GM18909 (cell line): ENCODE measurements around the gene CLPSL1.
"Not testable (repeated sequence)": the region's sequence is repeated elsewhere in the genome, so short reads cannot be mapped to it uniquely, and the experiment has no call there.

Experiments used
- ATAC-seq: cut with Tn5 transposase; IDR thresholded peaks from one replicate; pipeline ENCODE4 v1.9.1; 2021; ENCODE audit warnings: mild to moderate bottlenecking; ENCODE audit not compliant: unreplicated experiment, poor library complexity

The CLPSL1 gene

DNA sequence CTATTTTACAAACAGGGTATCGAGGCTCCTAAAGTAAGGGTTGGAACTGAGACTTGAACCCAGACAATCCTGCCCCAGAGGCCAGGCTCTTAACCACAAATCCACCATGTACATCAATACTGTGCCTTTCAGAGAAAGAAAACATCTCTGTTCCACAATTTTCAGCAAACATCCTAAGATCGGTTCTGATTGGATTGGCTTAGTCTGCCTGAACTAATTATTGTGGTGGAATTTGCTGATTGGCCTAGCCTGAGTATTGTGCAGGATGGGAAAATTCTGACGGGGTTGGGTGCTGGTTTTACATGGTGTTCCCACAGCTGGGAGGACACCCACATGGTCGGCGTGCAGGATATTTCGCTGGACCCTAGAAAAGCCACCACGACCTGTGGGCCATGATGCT is at the start of gene CLPSL1:
Gene CLPSL1 (plus strand): TSS at position 301 of the 400 bp plus-strand sequence. CDS start 92 bp downstream, at position 393.
- ATAC-seq = no peak

- ATAC-seq = peak; percentile 47
Observed at GRCh38 chr6:35731414-35731735, 49.4 kb upstream of the CLPSL1 start.

DNA sequence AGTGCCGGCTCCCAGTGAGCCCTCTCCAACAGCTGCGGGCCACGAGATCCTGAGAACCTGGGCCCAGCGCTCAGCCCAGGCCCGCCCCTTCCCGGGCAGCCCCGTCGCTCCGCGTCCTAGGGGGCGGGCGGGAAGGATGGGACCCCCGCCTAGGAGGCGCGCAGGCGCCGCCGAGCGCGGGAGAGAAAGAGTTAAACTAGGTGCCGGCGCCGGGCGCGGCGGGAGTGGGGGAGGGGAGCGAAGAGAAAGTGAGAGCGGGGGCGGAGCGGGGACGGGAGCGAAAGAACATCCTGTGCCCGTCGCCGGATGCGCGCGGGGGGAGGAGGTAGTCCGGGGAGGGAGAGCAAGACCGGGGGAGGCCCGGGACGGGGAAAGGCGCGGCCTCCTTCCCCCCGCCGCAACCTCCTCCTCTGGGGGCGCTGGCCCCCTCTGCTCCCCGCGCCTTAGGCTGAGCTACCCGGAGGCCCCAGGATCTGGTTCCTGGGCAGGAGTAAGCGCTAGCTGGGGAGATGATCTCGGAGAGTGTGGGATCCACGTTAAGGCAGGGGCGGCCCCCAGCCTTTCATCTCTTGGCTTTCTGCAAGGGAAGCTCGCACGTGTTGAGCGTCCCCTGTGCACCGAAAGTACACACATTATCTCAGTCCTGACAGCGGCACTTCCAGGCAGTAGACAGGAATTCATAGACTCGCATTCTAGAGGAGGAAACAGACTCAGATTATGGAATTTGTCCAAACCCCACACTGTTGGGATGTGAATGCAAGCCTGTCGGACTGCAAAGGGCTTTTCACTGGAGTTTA is 48.9 kb upstream of the CLPSL1 start:
- ATAC-seq = peak; percentile 50

DNA sequence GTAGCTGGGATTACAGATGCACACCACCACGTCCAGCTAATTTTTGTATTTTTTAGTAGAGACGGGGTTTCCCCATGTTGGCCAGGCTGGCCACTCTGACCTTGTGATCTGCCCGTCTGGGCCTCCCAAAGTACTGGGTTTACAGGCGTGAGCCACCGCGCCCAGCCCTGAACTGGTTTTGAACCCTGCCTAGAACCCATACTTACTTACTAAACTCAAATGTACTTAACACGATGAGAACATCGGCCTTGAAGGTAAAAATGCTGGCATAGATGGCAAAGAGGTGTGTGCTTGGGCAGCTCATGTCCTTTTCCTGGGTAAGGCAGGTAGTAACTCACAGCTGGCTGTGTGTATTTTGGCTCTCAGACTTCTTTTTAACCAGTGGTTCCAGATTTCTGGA is 47.2 kb upstream of the CLPSL1 start:
- ATAC-seq = no peak

- ATAC-seq = not testable (repeated sequence)
Observed at GRCh38 chr6:35734319-35734718, 46.5 kb upstream of the CLPSL1 start.

GRCh38 chr6:35735452-35735851 is 45.4 kb upstream of the CLPSL1 start:
- ATAC-seq = no peak

DNA sequence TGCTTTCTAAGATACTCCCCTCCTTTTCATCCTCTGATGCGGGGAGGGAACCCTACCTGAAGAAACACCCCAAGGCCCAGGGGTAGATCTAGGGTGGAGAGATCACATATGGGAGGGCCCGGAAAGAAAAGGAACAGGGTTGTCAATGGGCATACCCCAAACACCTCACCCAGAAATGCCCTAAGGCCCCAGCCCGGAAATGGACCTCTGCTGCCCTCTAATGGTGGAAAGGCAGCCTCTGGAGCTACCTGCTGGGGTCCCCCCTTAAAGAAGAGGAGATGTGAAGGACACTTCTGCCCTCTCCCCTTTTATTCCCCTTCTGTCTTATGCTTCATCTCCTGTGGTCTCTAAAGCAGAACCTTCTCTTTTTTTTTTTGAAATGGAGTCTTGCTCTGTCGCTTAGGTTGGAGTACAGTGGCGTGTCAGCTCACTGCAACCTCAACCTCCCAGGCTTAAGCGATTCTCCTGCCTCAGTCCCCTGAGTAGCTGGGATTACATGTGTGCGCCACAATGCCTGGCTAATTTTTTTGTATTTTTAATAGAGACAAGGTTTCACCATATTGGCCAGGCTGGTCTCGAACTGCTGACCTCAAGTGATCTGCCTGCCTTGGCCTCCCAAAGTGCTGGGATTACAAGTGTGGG is 44.4 kb upstream of the CLPSL1 start:
- ATAC-seq = no peak

DNA sequence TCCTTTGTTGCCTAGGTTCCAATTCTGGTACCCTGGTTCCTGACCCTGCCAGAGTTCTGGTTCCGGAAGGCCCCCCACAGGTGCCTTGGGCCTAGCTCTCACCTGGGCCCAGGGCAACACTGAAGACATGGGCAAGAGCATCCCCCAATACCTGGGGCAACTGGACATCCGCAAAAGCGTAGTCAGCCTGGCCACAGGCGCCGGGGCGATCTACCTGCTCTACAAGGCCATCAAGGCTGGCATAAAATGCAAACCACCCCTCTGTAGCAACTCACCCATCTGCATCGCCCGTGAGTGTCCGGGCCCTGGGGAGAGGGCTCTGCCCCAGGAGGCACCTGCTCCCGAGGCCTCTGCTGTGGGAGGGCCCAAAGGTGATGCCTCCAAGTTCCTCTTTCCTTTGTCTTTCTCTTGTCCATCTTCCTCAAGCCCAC is 43.8 kb upstream of the CLPSL1 start, which contains the start of gene ARMC12:
Gene ARMC12 (plus strand): TSS at position 51 of the 431 bp plus-strand sequence. CDS start 77 bp downstream, at position 128.
- ATAC-seq = no peak

DNA sequence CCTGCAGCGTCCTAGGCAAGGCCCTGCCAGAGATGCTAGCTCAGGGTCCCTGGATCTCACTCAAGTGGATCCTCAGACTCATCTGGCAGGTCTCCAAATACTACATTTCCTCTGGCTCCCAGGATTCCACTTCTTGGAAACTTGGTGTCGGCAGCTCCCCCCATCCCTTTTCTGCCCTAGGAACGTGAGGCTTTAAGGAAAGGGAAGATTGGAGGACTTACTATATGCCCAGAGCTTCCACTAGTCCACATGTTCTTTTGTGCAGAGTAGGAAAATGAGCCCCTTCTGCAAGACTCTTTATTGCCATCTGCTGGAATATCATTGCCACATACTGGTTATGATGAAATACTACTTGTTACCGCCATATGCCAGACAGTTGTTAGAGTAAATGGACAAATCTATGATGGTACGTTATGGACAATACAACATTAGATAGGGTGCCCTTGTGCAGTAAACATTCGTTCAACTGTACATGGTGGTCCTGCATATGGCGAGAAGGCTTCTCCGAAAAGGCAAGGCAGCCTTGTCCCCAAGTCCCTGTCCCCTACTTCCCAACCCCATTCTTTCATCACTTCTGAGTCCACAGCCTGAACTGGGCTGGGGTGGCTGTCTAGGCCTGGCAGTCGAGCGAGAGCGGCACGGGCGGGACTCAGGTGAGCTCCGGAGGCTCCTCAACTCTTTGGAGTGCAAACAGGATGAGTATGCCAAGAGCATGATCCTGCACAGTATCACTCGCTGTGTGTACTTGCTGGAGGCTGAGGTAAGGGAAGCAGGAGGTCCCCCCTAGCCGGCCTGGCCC is 43.2 kb upstream of the CLPSL1 start:
- no peak for ATAC-seq

DNA sequence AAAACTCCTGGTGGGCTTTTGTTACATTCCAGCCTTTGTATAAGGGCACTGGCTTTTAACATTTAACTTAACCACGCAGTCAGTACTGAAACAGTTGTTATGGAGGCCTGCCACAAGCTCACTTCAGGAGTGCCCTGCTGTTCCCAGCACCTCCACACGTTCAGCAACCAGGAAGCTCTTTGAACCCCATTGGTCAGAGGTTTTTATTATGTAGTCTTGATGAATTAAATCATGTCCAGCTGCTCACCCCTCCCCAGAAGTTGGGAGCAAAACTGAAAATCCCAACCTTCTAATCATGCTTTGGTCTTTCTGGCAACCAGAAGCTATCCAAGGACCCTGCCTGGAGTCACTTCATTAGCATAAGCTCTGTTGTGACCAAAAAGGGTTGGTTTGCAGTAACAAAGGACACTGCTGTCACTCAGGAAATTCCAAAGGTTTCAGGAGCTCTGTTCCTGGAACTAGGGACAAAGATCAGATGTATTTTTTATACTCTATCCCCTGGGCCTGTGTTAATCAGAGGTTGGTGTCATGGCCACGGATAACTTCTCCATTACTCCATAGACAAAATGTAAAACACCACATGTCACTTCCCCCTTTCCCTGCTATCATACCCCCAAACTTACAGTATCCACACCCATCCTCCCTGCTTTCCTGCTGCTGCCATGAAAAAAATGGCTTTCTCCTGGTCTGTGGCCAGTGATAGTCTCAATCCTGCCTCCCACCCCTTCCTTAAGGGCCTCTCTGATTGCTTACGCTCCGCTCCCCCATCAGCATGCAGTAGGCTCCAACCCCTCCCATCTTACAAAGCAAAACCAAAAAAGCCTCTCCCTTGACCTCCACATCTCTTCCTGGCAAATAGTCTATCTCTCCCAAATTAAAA is 40.9 kb upstream of the CLPSL1 start:
- ATAC-seq = no peak

DNA sequence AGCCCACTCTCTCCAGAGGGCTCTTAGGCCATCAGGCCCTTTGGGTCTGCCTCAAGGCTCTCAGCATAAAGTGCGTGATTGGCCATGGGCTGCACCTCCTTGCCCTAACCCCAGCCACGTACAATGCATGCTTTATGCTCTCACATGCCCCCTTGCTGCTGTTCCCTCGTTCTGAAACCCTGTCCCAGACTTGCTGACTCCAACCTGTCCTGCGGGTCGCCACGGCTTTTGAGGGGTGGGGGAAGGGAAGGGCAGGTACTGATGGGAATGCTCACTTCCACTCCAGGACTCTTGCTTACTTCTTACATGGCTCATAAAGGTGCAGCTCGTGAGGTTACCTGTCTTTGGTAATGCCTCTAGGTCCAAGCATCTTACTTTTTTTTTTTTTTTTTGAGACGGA is 38.0 kb upstream of the CLPSL1 start:
- no peak for ATAC-seq

DNA sequence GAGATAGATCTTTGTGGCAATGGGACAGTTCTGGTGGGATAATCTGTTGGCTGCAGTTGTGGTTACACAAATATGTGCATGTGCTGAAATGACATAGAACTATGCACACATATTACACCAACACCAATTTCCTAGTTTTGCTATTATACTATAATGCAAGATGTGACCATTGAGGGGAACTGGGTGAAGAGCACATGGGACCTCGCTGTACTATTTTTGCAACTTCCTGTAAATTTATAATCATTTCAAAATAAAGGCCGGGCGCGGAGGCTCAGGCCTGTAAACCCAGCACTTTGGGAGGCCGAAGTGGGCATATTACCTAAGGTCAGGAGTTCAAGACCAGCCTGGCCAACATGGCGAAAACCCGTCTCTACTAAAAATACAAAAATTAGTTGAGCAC is 35.3 kb upstream of the CLPSL1 start:
- ATAC-seq = no peak

GRCh38 chr6:35746516-35746915 is 34.3 kb upstream of the CLPSL1 start:
- no peak for ATAC-seq

GRCh38 chr6:35747877-35748276 is 32.9 kb upstream of the CLPSL1 start:
- no peak for ATAC-seq

- no peak for ATAC-seq
Observed at GRCh38 chr6:35750557-35750956, 30.3 kb upstream of the CLPSL1 start.

- no peak for ATAC-seq
Observed at GRCh38 chr6:35751594-35751993, 29.2 kb upstream of the CLPSL1 start.

- ATAC-seq = no peak
Observed at GRCh38 chr6:35752330-35752729, 28.5 kb upstream of the CLPSL1 start.

DNA sequence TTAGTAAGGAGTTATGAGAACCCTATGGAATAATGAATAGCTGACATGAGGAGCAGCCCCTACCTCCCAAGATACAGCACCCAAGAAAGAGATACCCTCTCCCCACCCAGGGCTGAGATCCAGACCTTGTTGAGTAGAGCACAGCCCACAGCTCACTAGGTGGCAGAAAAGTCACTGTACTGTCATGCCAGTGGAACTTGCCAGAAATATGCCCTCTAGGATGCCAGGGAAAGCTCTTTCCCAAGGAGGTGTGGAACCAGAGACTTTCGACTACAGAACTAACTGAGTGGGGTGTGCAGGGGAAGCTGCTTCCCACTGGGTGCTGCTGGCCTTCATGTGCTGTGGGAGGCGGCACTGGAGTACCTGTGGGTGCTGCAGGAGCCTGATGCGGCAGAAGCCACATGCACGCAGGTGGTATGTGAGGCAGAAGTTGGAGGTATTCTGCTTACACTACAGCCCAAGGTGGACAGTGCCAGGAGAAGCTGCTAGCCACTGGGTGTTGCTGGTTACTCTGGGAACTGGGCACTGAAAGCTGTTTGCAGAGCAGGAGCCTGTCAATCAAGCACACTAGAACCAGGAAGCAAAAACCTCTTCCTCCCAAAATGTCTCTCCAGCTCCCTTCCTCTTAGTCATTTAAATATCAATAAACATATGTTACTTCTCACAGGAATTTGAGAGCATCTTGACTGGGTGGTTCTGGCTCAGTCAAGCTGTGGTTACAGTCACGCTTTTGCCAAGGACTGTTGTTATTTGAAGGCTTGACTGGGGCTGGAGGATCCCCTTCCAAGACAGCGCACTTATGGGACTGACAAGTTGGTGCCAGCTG is 26.2 kb upstream of the CLPSL1 start:
- no peak for ATAC-seq

GRCh38 chr6:35755278-35755924 is 25.4 kb upstream of the CLPSL1 start:
- ATAC-seq = no peak
